ENCODE data around the gene DPH6. TPM values are rescaled to one million over a fixed set of nuclear protein-coding genes. Genes with fewer than 3 reads are reported as not detected.

Gene DPH6
- total RNA-seq, 1 experiment from 2014 or later: 5.3 TPM

GRCh38 chr15:35455201-35455600 is 90.8 kb downstream of the DPH6 start:
- intact Hi-C loops (cut with micrococcal nuclease; ENCODE audit: unreplicated experiment): no loop called here
- Mint-ChIP-seq H3K9me3 (ENCODE audit: low read depth, unreplicated experiment) (no peaks in the 10 kb centered on the region), H3K27ac (ENCODE audit: unreplicated experiment) (no peak overlapping the region), H3K27me3 (ENCODE audit: unreplicated experiment) (no peaks in the 10 kb centered on the region), H3K36me3 (ENCODE audit: insufficient read depth, unreplicated experiment) (no peaks in the 10 kb centered on the region), H3K4me1 (ENCODE audit: low read depth, unreplicated experiment) (no peaks in the 10 kb centered on the region), H3K4me3 (ENCODE audit: low read depth, unreplicated experiment) (no peak overlapping the region)
- no peak for TF ChIP-seq CTCF (IDR thresholded peaks at IDR 0.05; ENCODE audit: unreplicated experiment)
- CTCF ChIA-PET: no interaction called here
- no peak for DNase-seq
- BruUV-seq (replicated peaks): no TSS peak

GRCh38 chr15:35450492-35450891 is 95.5 kb downstream of the DPH6 start:
- intact Hi-C loops (cut with micrococcal nuclease; ENCODE audit: unreplicated experiment): no loop called here
- Mint-ChIP-seq H3K27me3 (ENCODE audit: unreplicated experiment) (no peaks in the 10 kb centered on the region), H3K36me3 (ENCODE audit: insufficient read depth, unreplicated experiment) (no peaks in the 10 kb centered on the region), H3K4me1 (ENCODE audit: low read depth, unreplicated experiment) (no peaks in the 10 kb centered on the region), H3K4me3 (ENCODE audit: low read depth, unreplicated experiment) (no peak overlapping the region), H3K9me3 (ENCODE audit: low read depth, unreplicated experiment) (no peaks in the 10 kb centered on the region), H3K27ac (ENCODE audit: unreplicated experiment) (no peak overlapping the region)
- TF ChIP-seq CTCF (IDR thresholded peaks at IDR 0.05; ENCODE audit: unreplicated experiment): no peak
- no peak for DNase-seq
- no TSS peak for BruUV-seq (replicated peaks)
- CTCF ChIA-PET: no interaction called here

- Mint-ChIP-seq H3K27me3 (ENCODE audit: unreplicated experiment) (no peaks in the 10 kb centered on the region), H3K27ac (ENCODE audit: unreplicated experiment) (no peak overlapping the region), H3K4me1 (ENCODE audit: low read depth, unreplicated experiment) (no peaks in the 10 kb centered on the region), H3K36me3 (ENCODE audit: insufficient read depth, unreplicated experiment) (no peaks in the 10 kb centered on the region), H3K4me3 (ENCODE audit: low read depth, unreplicated experiment) (no peak overlapping the region), H3K9me3 (ENCODE audit: low read depth, unreplicated experiment) (no peaks in the 10 kb centered on the region)
- CTCF ChIA-PET: no interaction called here
- DNase-seq: no peak
- intact Hi-C loops (cut with micrococcal nuclease; ENCODE audit: unreplicated experiment): loop anchor here (10.0 kb wide), 1 partner anchor 373 kb away; no protein-coding TSS in a partner anchor
- no TSS peak for BruUV-seq (replicated peaks)
- TF ChIP-seq CTCF (IDR thresholded peaks at IDR 0.05; ENCODE audit: unreplicated experiment): no peak
Observed at GRCh38 chr15:35448294-35448693, 97.7 kb downstream of the DPH6 start.

GRCh38 chr15:35445891-35446290 is 100.1 kb downstream of the DPH6 start:
- Mint-ChIP-seq H3K27ac (ENCODE audit: unreplicated experiment) (no peak overlapping the region), H3K4me3 (ENCODE audit: low read depth, unreplicated experiment) (no peak overlapping the region), H3K4me1 (ENCODE audit: low read depth, unreplicated experiment) (no peaks in the 10 kb centered on the region), H3K36me3 (ENCODE audit: insufficient read depth, unreplicated experiment) (no peaks in the 10 kb centered on the region), H3K27me3 (ENCODE audit: unreplicated experiment) (no peaks in the 10 kb centered on the region), H3K9me3 (ENCODE audit: low read depth, unreplicated experiment) (no peaks in the 10 kb centered on the region)
- no peak for DNase-seq
- CTCF ChIA-PET: no interaction called here
- TF ChIP-seq CTCF (IDR thresholded peaks at IDR 0.05; ENCODE audit: unreplicated experiment): no peak
- BruUV-seq (replicated peaks): no TSS peak
- intact Hi-C loops (cut with micrococcal nuclease; ENCODE audit: unreplicated experiment): loop anchor here (10.0 kb wide), 1 partner anchor 371 kb away; no protein-coding TSS in a partner anchor
